ENCODE data around the gene ADARB2.

ADARB2 gene

GRCh38 chr10:1293636-1294435, 443.5 kb downstream of the ADARB2 start:
- DNase-seq: peak; percentile 72

- no peak for DNase-seq
These were observed 444.2 kb downstream of the ADARB2 start for GRCh38 chr10:1293157-1293556.

GRCh38 chr10:1292611-1293031, 444.7 kb downstream of the ADARB2 start:
- no peak for DNase-seq

GRCh38 chr10:1291178-1292090, 445.9 kb downstream of the ADARB2 start:
- no peak for DNase-seq

GRCh38 chr10:1290071-1290471, 447.3 kb downstream of the ADARB2 start:
- peak; percentile 80 for DNase-seq

- peak; percentile 85 for DNase-seq
These were observed 447.7 kb downstream of the ADARB2 start for GRCh38 chr10:1289591-1289990.

DNA sequence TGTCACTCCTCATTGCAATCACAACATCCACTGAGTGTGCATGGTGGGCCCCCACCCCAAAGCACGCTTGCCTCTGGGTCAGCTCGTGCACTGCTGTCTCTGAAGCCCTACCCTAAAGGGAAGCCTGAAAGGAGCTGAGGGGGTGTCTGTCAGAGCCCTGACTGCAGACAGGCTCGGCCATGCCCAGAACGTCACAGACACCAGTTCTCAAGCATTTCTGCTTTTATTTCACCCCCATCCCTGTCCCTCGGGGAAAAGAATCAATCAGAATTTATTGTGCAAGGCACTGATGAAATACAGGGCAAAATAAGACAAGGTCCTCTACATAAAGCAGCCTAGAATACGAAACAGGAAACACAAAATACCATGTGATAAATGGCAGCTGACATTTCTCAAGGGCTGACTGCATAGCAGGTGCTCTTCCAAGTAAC, 449.3 kb downstream of the ADARB2 start:
- no peak for DNase-seq

- no peak for DNase-seq
These were observed 449.8 kb downstream of the ADARB2 start for GRCh38 chr10:1287487-1287886.

GRCh38 chr10:1284076-1284475, 453.2 kb downstream of the ADARB2 start:
- peak; percentile 49 for DNase-seq

GRCh38 chr10:1281405-1281782, 455.9 kb downstream of the ADARB2 start:
- DNase-seq: no peak

DNA sequence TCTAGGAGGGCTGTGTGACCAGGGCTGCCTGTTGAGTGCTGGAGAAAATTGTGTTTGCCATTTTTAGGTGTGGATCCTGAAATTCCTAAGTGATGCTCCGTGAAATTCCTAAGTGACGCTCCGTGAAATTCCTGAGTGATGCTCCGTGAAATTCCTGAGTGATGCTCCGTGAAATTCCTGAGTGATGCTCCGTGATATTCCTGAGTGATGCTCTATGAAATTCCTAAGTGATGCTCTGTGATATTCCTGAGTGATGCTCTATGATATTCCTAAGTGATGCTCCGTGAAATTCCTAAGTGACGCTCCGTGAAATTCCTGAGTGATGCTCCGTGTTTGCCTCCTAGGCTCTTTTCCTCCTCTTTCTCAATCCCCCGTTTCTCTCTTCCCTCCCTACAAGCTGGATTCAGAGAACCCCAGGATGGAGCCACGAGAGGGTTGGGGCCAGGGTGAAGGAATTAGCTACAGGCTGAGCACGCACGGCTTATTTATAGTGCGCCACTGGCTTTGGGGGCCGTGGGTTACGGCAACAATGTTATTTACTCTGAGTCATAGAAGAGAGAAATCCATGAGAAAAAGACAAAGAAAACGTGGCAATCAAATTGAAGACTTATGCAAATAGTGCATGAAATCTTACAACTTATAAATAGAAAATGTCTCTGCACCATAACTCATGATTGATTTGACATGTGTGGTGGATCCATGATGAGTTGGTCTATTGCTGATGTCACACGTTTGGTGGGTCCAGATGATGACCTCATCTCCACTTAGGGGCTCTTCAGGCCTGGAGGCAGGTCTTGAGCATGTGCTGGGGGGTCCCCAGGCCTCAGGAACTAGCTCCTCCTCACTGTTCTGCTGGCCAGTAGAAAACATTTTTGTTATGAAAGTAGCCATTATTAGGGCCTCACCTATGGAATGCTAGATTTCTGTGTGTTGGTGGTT, 456.6 kb downstream of the ADARB2 start:
- DNase-seq: no peak

- no peak for DNase-seq
These were observed 459.0 kb downstream of the ADARB2 start for GRCh38 chr10:1278306-1278705.

DNA sequence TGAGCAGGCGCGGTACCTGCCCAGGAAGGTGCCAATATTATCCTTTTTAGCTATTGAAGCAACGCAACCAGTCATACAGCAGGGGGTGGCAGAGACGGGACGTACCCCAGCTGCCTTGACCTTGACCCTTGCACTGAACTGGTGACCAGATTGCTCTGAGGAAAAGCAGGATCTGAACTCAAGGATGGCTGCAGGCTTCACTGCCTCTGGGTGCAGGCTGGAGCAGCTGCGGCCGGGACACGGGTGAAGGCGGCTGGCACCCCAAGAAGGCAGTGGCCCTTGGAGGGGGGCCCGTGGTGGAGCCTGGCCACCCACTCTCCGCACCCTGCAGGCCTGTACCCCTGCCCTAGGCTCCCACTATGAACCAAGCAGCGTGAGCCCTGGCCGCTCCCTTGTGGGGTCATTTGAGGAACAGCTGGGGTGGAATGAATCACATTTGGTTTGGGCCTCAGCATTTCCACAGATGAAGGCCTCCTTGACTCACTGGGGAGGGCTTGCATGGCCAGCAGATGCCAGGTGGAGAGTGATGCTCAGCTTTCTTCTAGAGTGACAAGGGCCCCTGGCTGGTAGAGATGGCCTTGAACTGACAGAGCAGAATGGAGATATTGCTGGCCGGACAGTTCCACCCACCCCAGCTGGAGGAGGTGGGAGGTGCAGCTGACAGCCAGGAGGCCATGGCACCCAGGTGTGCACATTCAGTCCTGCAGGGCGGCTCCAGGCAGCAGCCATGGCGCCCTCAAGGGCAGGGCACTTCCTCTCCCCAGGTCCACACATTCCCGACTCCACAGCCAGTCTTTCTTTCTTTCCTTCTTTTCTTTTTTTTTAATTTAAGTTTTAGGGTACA, 462.4 kb downstream of the ADARB2 start:
- DNase-seq: no peak

- DNase-seq: no peak
These were observed 463.1 kb downstream of the ADARB2 start for GRCh38 chr10:1274111-1274661.

- peak; percentile 47 for DNase-seq
These were observed 463.8 kb downstream of the ADARB2 start for GRCh38 chr10:1273372-1274105.

- DNase-seq: no peak
These were observed 464.6 kb downstream of the ADARB2 start for GRCh38 chr10:1272777-1273161.

DNA sequence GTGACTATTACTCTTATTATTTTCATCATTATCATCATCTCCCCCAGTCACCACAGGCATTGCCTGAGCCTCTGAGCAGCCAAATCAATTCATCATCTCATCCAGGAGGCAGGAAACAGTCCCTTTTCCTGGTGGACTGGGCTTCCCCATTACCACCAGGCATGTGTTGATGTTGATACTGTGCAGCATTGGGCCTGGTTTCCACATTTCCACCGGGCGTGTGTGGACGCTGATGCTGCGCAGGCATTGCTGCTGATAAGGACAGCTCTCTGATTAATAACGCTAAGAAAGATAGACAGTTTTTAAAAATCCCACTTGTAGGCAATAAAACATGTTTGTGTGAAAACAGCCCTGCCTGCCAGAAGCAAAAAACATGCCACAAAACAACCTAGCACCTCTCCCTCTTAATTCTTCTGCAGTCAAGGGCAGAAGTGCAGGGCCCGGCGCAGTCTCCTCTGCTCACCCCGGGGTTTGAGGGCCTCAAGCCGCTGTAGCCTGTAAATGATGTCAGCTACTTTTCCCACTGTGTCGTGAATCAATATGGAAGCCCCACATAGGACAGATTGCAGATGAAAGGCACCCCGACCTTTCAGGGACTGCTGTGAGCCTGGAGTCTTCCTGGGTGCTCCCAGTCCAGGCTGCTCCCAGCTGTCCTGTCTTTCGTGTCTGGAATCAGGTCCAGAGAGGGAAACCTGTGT, 465.1 kb downstream of the ADARB2 start:
- no peak for DNase-seq

GRCh38 chr10:1270906-1271305, 466.4 kb downstream of the ADARB2 start:
- DNase-seq: no peak

GRCh38 chr10:1270490-1270889, 466.8 kb downstream of the ADARB2 start:
- no peak for DNase-seq

GRCh38 chr10:1268831-1269230, 468.5 kb downstream of the ADARB2 start:
- no peak for DNase-seq

Measured in islet precursor cell (in vitro differentiated cells).